GDM1 (cell line): ENCODE data around the gene GPR33.
"Not testable (repeated sequence)": the region's sequence is repeated elsewhere in the genome, so short reads cannot be mapped to it uniquely, and the experiment has no call there.

Source experiments
- DNase-seq: peaks from one replicate; lab custom pipeline; 2025; lab: John Stamatoyannopoulos, UW

The GPR33 gene, protein sequence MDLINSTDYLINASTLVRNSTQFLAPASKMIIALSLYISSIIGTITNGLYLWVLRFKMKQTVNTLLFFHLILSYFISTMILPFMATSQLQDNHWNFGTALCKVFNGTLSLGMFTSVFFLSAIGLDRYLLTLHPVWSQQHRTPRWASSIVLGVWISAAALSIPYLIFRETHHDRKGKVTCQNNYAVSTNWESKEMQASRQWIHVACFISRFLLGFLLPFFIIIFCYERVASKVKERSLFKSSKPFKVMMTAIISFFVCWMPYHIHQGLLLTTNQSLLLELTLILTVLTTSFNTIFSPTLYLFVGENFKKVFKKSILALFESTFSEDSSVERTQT

DNA sequence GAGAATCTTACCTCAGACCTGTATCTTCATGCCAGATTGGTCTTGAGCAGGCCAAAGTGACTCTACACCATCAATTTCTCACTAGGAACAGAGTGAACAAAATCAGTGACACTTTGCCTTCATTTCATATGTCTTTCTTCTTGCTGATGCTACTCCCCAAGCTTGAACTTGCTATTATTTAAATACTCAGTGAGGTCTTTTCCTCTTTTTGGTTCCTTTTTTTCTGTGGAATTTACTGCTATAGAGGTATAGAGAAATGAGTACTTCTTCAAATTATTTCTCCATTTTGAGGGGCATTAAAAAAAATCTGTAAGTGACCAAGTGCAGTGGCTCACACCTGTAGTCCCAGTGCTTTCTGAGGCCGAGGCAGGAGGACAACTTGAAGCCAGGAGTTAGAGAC is at the start of gene GPR33:
Gene GPR33, minus strand, starts transcription at position 154 of the 400 bp plus-strand sequence. CDS start 4,074 bp downstream, outside the sequence.
- no peak for DNase-seq

DNA sequence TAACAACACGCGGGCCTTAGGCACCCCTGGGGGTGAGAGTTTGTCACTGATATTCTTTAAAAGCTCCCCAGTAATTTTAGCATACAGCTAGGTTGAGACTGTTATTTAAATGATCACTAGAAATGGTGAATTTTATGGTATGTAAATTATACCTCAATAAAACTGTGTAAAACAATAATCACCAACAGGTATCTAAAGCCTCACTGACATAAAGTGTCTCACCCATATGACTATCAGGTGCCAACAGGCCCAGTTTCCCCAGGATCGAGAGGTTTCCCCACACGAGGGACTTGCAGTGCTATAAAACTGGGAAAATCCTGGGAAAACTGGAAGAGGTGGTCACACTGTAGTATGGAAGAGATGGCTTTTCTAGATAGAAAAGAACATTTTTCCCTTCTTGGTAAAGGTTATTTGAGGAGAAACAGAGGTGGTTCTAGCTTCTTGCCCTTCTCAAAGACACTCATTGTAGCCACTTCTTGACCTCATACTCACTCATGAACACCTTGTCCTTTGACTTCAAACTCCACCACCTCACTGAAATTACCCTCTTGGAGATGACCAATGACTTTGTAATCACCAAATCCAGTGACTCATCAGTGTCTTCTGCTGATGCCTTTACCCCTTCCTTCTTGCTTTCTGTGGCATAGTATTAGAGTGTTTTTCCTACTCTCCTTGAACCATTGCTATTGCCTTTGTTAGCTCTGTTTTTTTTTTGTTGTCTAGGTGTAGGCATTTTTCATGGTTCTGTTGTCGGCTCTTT is 48.5 kb upstream of the GPR33 start:
- no peak for DNase-seq

DNA sequence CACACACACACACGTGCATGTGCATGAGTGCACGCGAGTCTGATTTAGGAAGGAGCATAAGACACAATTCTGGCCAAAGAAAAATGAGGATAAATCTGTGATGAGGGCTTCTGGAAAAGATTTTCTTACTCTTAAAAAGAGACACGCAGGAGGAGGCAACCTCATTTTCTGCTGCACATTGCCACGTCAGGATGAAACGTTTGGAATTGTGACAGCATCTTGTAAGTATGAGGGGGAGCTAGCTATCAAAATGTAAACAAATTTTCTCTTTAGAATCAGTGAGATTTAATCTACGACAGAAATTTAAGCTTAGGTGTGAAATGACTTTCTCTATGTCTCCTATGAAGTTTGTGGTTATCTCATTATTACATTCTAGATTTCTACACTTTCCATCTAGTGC is 42.3 kb upstream of the GPR33 start:
- DNase-seq = no peak

DNA sequence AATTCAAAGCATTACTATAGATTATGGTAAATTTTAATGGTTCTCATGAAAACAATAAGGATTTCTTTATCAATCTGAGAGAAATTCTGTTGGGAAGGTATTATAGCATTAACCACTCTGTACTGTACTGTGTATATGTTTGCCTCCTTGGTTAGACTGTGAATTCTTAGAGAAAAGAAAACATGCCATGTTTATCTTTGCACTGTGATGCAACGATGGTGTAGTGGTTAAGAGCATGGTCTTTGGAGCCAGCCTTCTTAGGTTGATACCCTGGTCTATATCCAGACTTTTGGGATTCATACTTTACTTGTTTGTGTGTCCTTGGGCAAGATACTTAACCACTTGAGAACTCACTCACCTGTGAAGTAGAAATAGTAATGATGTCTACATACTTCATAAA is 41.2 kb upstream of the GPR33 start:
- DNase-seq = no peak

DNA sequence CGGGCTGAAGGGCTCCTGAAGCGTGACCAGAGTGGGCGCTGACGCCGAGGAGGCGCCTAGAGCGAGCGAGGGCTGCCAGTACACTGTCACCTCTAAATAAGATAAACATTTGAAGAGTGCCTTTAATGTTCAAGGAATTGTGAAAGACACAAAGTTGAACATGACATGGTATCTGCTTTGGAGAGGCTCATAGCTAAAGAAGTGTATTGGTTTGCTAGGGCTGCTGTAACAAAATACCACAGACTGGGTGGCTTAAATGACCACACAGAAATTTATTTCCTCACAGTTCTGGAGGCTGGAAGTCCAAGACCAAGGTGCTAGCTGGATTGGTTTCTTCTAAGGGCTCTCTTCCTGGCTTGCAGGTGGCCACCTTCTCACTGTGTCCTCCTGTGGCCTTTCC is 39.7 kb upstream of the GPR33 start:
- DNase-seq = no peak

DNA sequence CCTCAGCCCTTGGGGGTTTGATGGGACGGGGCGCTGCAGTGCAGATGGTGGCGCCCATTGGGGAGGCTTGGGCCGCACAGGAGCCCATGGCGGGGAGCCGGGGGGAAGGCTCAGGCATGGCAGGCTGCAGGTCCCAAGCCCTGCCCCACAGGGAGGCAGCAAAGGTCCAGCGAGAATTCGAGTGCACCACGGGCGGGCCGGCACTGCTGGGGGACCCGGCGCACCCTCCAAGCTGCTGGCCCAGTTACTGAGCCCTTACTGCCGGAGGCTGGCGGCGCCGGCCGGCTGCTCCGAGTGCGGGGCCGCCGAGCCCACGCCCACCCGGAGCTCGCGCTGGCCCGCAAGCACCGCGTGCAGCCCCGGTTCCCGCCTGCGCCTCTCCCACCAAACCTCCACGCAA is 39.2 kb upstream of the GPR33 start:
- DNase-seq = no peak

DNA sequence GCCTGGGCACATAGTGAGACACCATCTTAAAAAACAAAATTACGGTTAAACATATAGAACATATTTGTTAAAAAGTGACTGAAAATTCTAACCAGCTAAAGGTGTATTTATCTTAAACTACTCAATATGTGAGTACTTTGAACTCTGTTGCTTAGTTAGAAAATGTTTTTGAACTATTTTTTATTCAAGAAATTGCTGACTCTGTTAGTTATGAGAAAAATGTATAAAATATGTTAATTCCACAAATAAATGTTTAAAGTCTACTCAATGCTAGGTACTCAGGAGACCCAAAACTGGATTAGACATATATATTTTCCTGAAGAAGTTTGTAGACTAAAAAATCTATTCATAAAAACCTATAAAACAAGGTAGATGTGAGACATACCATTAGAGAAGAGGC is 23.0 kb upstream of the GPR33 start:
- DNase-seq = no peak

DNA sequence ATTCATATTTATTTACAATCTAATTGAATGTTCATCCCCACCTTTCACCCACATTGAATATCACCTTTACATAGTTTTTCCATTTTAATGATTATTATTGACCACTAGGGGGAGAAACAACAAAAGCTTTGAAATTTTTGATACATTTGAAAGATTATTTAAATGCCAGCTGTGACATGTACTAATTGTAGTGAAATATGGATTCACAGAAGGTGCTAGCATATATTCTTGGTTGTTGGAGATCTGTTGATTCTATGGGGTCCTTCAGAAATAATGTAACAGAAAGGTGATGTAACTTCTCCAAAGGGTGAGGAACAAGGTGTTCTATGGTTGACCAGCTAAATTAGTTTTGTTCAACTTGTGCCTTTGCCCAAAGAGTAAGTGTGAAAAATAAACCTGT is 22.4 kb upstream of the GPR33 start:
- DNase-seq = no peak

DNA sequence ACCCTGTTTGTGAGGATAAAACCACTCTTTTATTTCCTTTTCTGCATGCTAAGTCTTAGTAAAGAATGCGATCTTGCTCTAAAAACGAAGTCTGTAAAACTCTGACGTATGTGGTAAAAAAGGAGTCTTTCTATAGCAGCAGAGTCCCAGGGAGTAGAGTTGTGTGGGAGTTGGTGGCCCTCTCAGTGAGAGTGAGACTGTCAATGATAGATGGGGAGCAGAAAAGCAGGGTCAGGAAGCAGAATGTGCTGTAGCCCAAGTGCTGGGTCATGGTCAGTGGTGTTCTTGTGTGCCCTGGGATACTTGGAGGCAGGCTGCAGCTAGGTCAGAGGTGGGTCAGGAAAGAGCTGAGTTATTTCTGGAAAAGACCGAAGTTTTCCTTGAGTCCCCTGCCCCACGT is 20.3 kb upstream of the GPR33 start:
- DNase-seq = no peak

DNA sequence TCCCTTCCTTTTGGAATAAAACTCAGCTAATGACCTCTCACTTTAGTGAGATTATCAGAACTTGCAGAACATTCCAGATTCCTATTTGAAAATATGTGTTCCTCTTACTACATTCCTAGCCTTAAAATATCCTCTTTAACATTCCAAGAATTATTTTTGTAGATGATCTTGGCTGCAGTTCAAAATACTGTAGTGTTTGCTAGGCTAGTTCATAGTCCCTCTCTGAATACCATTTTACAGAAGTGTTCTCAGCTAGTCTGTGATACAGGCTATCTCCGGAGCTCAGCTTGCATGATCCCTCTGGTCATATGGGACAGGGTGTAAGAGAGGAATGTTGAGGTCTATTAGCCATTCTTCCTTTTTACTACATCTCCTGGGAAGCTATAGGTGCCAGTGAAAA is 17.6 kb upstream of the GPR33 start:
- DNase-seq = no peak

DNA sequence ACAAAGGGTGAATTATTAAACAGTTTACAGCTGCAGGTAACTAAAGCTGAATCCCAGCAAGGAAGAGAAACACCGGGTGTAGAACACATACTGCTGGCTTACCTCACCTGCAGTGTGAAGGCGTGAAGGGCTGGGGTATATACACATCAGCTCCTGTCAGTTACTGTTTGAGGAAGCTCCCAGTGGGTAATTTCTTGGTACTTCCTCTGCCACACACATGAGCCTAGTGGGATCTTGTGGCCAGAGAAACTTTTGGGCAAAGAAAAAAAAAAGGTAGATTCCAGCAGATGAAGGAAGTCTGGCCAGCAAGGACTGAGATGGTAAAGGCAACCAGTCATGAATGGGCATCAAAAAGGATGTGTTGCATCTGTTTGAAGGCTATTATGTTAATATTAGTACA is 14.0 kb upstream of the GPR33 start:
- DNase-seq = no peak

DNA sequence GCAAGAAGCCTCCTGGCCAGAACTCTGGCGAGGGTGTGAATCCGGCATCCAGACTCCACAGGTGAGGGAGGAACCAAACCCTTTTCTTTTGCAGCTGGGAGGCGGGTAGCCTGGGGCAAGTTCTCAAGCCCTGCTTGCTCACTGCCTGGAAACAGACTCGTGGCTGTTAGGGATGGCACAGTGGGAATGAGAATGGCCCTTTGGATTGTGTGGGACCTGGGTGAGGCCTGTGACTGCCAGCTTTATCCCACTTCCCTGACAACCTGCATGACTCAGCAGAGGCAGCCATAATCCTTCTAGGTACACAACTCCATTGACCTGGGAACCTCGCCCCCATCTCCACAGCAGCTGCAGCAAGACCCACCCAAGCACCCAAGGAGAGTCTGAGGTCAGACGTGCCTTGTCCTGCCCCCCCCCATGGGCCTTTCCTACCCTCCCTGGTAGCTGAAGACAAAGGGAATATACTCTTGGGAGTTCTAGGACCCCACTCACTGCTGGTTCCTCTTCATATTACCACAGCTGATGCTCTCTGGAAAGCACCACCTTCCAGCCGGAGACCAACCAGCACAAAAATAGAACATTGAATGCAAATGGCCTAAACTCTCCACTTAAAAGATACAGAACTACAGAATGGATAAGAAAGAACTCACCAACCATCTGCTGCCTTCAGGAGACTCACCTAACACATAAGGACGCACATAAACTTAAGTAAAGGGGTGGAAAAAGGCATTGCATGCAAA is 5.1 kb upstream of the GPR33 start:
- DNase-seq = no peak

DNA sequence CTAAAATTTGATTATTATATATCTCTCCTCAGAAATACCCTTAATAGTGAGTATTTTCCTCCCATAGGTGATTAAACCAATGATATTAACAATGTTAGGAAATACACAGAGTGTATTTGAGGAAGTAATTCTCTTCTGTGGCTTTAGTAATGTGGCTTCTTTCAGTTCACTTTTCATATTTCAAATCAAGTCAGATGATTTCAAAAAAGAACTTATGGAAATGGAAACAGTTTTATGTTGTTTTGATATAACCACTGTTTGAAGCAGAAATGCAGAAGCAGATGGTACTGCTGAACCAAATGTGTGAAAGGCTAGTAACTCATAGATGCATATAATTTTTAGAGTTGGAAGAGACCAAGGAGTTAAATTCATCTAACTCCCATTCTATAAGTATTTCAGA is 1.9 kb upstream of the GPR33 start:
- no peak for DNase-seq

DNA sequence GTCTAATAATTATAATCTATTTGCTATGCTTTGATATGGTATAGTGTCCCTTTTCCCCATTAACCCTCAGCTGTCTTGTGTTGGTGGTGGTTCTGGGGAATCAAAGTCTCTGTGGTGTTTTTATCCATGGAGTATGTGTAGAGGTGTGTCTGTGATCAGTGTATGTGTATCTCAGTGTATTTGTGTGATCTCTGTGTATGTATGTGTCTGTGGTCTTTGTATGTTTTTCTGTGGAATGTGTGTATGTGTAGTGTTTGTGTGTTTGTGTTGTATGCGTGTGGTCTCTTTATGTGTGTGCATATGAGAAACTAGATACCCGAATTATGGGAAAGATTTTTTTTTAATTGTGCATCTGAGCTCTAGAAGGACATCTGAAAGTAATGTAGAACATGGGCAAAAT is 1.1 kb downstream of the GPR33 start:
- DNase-seq = no peak

DNA sequence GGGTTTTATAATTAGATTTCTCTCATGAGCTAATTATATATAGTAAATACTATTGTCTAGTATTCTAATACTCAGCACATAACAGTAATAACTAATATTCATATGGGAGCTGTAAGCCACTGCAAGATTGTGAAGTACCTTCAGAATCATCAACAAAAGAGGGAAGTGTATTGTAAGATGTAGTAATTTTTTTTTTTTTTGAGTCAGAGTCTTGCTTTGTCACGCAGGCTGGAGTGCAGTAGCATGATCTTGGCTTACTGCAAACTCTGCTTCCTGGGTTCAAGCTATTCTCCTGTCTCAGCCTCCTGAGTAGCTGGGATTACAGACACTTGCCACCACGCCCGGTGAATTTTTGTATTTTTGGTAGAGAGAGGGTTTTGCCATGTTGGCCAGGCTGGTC is 3.1 kb downstream of the GPR33 start:
- DNase-seq = no peak

DNA sequence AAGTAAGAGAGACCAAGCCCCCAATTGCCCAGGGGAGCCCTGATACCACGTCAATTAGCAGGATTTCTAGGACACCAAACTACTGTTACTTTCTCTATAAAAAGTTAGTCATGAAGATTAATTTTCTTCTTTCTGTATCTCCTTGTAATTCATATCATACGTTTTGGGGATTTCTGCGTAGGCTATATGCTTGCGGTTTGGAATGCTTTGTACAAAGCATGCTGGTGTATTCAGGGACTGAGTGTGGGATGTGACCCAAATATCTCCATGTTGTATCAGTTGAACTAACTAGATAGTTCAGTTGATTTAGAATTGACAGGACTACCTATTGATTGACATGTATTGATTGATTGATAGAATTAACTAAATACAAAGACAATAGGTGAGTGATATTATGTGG is 7.7 kb downstream of the GPR33 start:
- no peak for DNase-seq

DNA sequence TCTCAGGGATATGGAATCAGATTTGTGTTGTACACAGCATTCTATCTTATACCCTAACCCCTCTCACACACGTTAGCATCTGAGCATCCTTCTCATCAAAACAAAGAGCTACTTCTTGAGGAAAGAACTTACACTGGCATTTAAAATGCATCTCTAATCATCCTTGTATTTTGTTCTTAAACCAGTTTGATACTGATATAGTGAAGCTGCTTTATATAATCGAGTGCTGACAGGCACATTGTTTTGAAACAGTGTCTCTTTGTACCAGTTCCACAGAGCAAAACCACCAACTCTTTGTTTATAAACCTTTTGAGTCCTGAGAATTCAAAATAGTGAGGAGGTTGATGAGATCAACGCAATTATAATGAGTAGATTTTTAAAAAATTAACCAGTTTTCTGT is 8.8 kb downstream of the GPR33 start:
- no peak for DNase-seq

DNA sequence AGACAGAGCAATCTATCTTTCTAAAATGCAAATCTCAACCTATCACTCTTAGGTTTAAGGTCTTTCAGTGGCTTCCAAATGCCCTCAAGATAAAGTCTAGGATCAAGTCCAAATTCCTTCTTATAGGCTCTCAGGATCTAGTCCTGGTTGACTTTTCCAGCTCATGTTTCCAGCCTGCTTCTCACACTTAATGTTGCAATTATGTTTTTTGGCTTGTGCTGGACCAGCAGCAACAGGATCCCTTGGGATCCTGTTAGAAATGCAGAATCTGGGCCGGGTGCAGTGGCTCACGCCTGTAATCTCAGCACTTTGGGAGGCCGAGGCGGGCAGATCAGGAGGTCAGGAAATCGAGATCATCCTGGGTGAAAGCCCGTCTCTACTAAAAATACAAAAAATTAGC is 10.6 kb downstream of the GPR33 start:
- DNase-seq = no peak

DNA sequence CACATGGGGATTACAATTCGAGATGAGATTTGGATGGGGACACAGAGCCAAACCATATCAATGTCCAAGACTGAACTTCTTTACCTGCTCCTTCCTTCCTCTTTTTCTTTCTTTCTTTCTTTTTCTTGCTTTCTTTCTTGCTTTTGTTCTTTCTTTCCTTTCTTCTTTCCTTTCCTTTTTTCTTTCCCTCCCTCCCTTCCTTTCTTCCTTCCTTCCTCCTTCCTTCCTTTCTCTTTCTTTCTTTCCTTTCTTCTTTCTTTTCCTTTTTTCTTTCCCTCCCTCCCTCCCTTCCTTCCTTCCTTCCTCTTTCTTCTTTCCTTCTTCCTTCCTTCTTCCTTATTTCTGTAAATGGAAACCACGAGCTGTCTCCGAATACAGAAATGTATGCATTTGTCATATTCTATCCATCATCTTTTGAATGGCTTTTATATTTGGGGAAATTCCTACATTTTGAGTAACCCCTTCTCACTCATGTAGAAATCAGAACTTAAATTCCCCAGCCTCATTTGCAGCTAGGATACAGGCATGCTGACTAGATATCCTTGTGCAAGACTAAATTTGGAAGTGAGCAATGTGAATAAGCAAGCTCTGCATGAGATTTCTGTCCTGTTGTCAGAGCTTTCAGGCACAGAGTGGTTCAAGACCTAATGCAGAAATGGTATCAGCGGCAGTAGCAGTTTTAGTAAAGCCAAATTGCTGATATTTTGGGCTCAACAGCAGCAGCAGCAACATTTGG is 11.5 kb downstream of the GPR33 start:
- DNase-seq = no peak

DNA sequence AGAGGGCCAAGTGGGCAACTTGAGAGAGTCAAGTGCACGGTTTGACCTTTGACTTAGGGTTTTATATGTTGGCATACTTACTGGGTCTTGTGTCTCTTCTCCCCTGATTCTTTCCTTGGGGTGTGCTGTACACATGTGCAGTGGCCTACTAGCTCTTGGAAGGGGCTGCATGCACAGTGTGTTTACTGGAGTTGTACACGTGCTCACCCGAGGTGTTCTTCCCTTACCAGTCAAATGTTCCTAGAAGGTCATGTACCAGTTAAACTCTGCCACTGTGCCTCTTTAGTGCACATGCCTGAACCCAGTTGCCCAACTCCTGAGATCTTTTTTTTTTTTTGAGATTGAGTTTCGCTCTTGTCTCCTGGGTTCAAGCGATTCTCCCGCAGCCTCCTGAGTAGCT is 21.3 kb downstream of the GPR33 start:
- no peak for DNase-seq

DNA sequence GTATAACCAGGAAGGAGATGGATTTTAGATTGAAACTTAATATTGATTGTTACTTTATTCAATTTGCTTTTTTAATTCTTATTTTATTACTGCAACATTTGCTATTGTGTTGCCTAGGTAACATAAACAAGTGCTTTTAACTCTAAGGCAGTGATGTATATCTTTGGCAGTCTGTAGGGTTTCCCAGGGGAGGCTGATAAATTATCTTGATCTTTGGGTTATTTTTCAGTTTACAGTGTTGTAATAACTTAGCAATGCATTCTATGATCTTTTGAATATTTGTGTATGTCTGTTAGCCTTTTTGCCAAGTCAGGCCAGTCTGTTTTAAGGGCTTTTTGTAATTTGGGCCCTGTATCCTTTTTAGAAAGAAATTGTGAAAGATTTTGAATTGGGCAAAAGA is 22.7 kb downstream of the GPR33 start:
- DNase-seq = no peak

DNA sequence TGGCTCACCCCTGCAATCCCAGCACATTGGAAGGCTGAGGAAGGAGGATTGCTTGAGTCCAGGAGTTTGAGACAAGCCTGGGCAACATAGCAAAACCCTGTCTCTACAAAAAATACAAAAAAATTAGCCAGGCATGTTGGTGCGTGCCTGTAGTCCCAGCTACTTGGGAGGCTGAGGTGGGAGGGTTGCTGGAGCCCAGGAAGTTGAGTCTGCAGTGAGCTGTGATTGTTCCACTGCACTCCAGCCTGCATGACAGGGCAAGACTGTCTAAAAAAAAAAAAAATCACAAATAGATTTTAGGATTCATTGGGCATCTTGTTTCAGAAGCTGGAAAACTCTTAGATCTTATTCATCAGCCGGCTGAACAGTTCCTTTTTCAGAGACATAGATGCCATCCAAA is 25.4 kb downstream of the GPR33 start:
- not testable (repeated sequence) for DNase-seq
